Purkinje cell (primary cell): ENCODE measurements around the gene IFI27. TPM values are rescaled to one million over a fixed set of nuclear protein-coding genes. Genes with fewer than 3 reads are reported as not detected.

Experiments used
- polyA plus RNA-seq: library from polyadenylated mRNA; unstranded; fragments of >200 nt; fragmentation: Nextera tagmentation; gene quantifications from 2 replicates; pipeline ENCODE4 v1.2.1, GENCODE V29; 2014

Gene IFI27
- polyA plus RNA-seq = 21.2 and 29.9 TPM in 2 replicates

GRCh38 chr14:94110552-94111181 lies at the start of gene IFI27:
Gene IFI27, plus strand, starts transcription at chr14:94110736.

GRCh38 chr14:94080621-94081385 lies 29.7 kb upstream of the IFI27 start, which contains the start of the genes DDX24 and IFI27L1:
Gene DDX24, minus strand, starts transcription at chr14:94081202. Its CDS starts 1,460 bp downstream, at chr14:94079742.
Gene IFI27L1, plus strand, starts transcription at chr14:94081310. Its CDS starts 15,628 bp downstream, at chr14:94096938.

GRCh38 chr14:94129111-94129757 lies 18.7 kb downstream of the IFI27 start, which contains the start of gene IFI27L2:
Gene IFI27L2, minus strand, starts transcription at chr14:94129604. Its CDS starts 40 bp downstream, at chr14:94129564.

Other genes with a start within 250 kb of the IFI27 start
- not detected in 2 replicates for gene FAM181A, start 183.4 kb upstream of the IFI27 start, polyA plus RNA-seq
- gene ASB2, start 134.2 kb upstream of the IFI27 start, polyA plus RNA-seq = not detected in 2 replicates
- gene CCDC197, start 113.4 kb upstream of the IFI27 start, polyA plus RNA-seq = not detected in 2 replicates
- gene OTUB2, start 84.4 kb upstream of the IFI27 start, polyA plus RNA-seq = 2.5 and 4.2 TPM in 2 replicates
- gene DDX24, start 29.5 kb upstream of the IFI27 start, polyA plus RNA-seq = 652 and 739 TPM in 2 replicates
- 175 and 214 TPM in 2 replicates for gene IFI27L1, start 29.4 kb upstream of the IFI27 start, polyA plus RNA-seq
- gene IFI27L2, start 18.9 kb downstream of the IFI27 start, polyA plus RNA-seq = 115 and 143 TPM in 2 replicates
- gene PPP4R4, start 63.6 kb downstream of the IFI27 start, polyA plus RNA-seq = 87.8 and 101 TPM in 2 replicates
- 0.84 and 1.7 TPM in 2 replicates for gene SERPINA10, start 182.5 kb downstream of the IFI27 start, polyA plus RNA-seq
- gene SERPINA6, start 212.6 kb downstream of the IFI27 start, polyA plus RNA-seq = not detected in 2 replicates